NCI-H748 (cell line): ENCODE measurements around the gene EPB41L2.

Experiments
- DNase-seq: peaks from one replicate; lab custom pipeline; 2025; ENCODE audit not compliant: unreplicated experiment; lab: John Stamatoyannopoulos, UW

The EPB41L2 gene

DNA sequence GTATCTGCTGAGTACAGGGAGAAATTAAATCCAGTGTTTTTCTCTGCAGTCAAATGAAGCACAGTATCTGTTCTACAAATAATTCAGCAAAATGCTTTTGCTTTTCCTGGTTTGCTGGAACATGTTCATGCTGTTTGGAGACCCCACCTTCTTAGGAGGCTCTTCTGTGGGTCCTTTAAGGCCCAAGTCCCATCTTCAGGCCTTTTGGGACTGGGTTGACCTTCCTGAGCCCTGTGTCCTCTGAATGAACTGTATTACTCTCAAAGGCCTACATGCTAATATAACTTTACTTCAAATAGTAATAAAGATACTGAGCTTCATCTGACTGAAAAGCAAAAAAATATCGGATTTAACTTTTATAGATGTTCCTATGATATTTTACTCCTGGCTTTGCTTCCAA lies 216.5 kb downstream of the EPB41L2 start:
- DNase-seq: no peak

GRCh38 chr6:130843575-130844320 lies 219.3 kb downstream of the EPB41L2 start:
- peak; percentile 28 for DNase-seq

DNA sequence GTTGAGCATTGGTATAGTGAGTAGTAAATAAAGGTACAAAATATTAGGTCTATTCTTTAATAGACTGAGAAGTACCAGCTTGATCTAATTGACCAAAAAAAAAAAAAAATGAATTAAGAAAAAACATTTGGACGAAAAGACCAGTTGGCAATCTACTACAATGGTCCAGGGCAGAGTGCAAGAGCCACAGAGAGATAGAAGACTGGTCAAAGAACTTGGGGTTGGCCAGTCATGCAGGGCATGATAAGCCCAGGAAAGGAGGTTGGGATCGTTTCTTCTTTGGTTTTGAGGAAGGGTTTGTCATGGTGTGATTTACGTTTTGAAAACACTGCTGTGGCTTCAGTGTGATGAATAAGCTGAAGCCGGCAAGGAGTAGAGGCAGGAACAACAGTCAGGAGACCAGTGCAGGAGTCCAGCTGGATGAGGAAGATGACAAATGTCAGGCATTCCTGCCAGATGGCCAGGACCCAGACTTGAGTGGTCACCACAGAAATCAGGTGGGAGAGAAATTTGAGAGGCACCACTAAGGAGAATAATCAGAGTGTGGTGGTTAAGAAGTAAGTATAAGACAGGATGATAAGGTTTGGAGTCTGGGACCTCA lies 221.8 kb downstream of the EPB41L2 start:
- no peak for DNase-seq

- DNase-seq: no peak
These were observed 223.0 kb downstream of the EPB41L2 start for GRCh38 chr6:130840050-130840449.

DNA sequence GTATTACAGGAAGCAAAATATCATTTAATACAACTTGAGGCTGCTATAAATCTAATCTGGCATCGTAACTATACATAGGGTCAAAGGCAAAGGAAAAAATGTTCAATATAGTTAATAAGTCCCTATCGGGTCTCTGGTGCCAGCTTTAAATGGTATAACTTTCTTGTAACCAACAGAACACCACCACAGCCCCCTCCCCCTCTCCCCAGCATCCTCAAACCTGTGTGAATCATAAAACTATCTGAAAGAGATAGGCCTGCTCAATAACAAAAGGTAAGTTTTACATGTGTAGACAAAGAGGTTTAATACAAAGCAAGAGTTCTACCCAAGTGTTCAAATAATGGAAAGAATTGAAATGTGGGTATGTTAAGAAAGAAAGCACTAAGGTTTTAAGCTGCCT lies 223.7 kb downstream of the EPB41L2 start:
- DNase-seq: no peak

- DNase-seq: no peak
These were observed 224.1 kb downstream of the EPB41L2 start for GRCh38 chr6:130838951-130839350.

DNA sequence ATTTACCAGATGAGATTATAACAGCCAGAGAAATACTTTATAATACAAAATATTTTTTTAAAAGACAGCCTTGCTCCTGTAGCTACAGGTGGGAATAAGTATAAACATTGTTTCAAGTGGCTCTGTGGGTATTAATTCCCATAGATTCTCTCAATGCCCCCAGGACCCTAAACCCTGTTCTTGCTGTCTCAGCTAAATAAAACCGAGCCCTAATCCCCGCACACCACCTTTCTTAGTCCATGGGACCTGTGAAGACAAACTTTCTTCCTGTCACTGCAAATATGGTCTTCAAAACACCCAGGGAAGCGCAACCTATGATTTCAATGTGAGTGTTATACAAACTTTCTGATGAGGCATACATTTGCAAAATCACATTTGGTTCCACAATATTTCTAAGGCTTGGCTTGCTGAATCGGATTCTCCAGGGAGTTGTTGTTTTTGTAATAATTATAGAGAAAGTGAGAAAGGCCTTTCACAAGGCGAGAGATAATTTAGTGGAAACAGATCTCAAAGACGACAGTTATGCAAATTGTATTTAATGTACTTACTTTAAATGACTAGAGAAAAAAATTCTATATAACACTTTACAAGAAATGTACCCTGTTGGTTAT lies 224.7 kb downstream of the EPB41L2 start:
- no peak for DNase-seq

GRCh38 chr6:130837067-130837466 lies 226.0 kb downstream of the EPB41L2 start:
- DNase-seq: no peak

GRCh38 chr6:130836055-130836640 lies 226.9 kb downstream of the EPB41L2 start:
- DNase-seq: no peak

- DNase-seq: no peak
These were observed 228.4 kb downstream of the EPB41L2 start for GRCh38 chr6:130834482-130835251.

GRCh38 chr6:130833569-130833968 lies 229.5 kb downstream of the EPB41L2 start:
- DNase-seq: no peak

- DNase-seq: no peak
These were observed 231.4 kb downstream of the EPB41L2 start for GRCh38 chr6:130831607-130832006.

GRCh38 chr6:130829333-130829910 lies 233.6 kb downstream of the EPB41L2 start:
- DNase-seq: no peak

DNA sequence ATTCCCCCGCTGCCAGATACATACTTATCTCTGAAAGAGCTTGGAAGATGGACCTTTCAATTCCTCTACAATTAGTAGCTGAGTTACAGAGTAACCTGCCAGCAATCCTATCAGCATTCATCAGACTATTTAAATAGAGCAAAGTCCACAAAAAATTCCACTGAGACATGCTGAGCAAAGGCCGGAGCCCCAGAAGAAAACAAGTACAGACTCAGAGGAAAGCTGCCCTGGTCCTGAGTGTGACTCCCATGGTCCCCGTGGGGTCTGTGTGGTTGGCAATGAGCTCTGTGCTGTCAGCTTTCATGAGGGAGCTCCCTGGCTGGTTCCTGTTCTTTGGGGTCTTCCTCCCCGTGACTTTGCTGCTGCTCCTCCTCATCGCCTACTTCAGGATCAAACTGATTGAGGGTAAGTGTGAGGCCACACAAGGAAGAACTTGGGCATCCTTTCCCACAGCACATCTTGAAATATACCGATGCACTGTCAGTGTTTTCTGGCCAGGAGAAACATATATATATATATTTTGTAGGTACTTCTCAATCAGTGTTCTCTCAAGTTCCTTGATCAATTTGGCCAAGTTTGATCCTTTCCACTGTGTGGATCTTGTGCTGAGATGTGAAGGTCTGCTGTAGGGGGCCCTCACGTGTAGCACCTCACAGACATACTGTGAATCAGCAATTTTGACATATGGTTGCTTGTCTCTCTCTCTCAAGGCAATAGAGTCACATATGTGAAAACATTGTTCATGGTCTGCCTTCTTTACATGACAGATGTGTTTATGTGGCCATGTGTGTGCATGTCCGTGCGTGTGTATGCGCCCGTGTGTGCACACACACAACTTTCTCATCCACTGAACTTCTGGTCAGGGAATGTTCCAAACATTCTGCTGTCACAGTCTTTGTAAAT lies 235.5 kb downstream of the EPB41L2 start, which contains the start of gene SMLR1:
Gene SMLR1, plus strand, starts transcription at position 160 of the 903 bp plus-strand sequence. Its CDS starts 8 bp downstream, at position 168.
- no peak for DNase-seq

DNA sequence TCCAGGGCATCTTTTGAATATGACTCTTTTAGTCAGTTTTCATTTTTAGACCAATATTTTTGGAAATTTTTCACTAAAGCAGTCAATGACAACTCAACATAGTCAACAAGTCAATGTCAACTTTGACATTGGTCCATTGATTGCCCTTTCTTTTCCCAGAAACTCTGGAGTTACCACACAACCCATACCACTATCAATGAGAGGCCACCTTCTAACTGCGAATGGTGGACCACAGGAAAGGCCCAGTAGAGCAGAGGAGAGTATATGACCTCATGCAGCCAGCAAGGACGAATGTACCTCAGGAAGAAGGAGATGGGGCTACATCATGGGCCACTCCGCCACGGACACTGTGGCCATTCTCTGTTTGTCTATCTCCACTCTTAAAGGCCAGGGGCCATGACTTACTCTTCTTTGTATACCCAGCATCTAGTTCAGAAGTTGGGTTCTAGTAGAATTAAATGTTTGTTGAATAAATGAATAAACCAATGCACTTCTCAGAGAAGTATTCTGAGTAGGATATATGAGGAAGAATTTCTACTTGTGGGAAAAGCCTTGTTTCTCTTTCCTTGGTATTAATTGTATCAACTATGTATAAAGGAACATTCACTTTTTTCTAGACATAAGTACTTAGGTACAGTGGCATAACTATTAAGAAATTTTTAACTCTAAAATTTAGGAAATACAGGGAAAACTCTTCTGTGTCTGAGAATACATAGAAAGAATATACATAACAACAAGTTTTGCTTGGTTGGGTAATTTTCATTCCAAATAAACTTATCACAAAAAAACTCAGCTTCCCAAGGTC lies 236.4 kb downstream of the EPB41L2 start:
- DNase-seq: no peak

DNA sequence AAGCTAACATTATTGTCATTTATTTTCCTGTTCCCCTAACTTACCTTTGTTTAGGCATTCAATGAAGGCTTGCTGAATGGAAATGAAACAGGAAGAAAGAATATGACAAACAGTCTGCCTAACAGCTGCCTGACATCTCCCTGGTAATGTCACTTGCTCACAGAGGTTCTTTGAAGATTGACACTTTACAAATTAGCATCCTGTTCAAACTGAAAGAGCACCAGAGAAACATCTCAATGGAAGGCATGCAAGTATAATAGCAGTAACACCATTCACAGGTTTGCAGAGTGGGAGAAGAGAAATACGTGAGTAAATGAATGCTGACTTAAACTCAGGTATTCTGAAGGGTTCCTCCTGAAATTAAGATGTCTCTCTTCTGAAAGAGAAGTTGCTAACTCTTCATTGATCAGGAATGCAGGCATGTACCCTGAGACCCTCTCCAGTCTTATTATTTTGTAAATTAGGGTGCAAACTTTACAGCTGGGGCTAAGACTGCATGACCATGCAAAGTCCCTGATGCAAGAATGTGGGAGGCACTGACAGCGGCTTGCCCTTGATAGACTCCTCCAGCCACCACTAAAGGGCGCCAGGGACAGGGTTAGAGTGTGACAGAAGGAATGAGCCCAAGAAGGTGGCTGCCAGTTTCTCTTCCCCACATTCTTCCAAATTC lies 237.1 kb downstream of the EPB41L2 start:
- no peak for DNase-seq

GRCh38 chr6:130824978-130825694 lies 237.9 kb downstream of the EPB41L2 start:
- no peak for DNase-seq

- DNase-seq: no peak
These were observed 240.3 kb downstream of the EPB41L2 start for GRCh38 chr6:130822736-130823135.
